SK-N-SH (cell line): ENCODE measurements around the gene OR52E1. TPM values are rescaled to one million over a fixed set of nuclear protein-coding genes. Genes with fewer than 3 reads are reported as not detected.

ENCODE experiments used
- CTCF ChIA-PET: fragments of 300-600, 350-600 bp; formaldehyde crosslinking; extraction: SDS; loops from one replicate; lab custom pipeline; 2021; lab: Yijun Ruan, JAX
- POLR2A ChIA-PET: fragments of 350-600 bp; sonication (Branson Sonifier 250); formaldehyde crosslinking; extraction: SDS; loops from one replicate; lab custom pipeline; 2020; ENCODE audit warnings: antibody characterized with exemption, inconsistent platforms; lab: Yijun Ruan, JAX
- DNase-seq: peaks from one replicate; pipeline ENCODE4 v3.0.0; 2012
- H2AFZ ChIP-seq: fragments of 200-600 bp; sonication (generic); 2 replicates; pipeline ENCODE4 v1.8.1; 2016; ENCODE audit warnings: antibody characterized with exemption, mild to moderate bottlenecking, low read depth
- H3F3A ChIP-seq: fragments of 200-600 bp; sonication (generic); replicated peaks from 2 replicates; pipeline ENCODE3; 2016; ENCODE audit warnings: antibody characterized with exemption, mild to moderate bottlenecking; ENCODE audit not compliant: insufficient read depth
- H3K27ac ChIP-seq, 2 experiments: fragments of 200-500 bp in 1 of 2; fragments of 200-600 bp in 1 of 2; sonication (Bioruptor generic) in 1 of 2; sonication (generic), shearing (Covaris generic) in 1 of 2; 2 replicates each; pipeline versions ENCODE4 v1.5.1 to v1.6.1; 2014 to 2016; ENCODE audit warnings: low read depth in 2 of 2, inconsistent platforms in 1 of 2, low read length in 1 of 2, mild to moderate bottlenecking in 1 of 2, mixed read lengths in 1 of 2
- H3K27me3 ChIP-seq: fragments of 200-600 bp; sonication (generic), shearing (Covaris generic); 2 replicates; pipeline ENCODE4 v1.6.1; 2016; ENCODE audit warnings: mixed run types; ENCODE audit not compliant: insufficient read depth
- H3K36me3 ChIP-seq, 2 experiments: fragments of 200-500 bp in 1 of 2; fragments of 200-600 bp in 1 of 2; sonication (Bioruptor generic) in 1 of 2; sonication (generic) in 1 of 2; replicated peaks in 1 of 2; 2 replicates each; pipeline versions ENCODE3 to v1.5.1; 2014 to 2016; ENCODE audit warnings: low read length in 1 of 2, mild to moderate bottlenecking in 1 of 2; ENCODE audit not compliant: insufficient read depth in 2 of 2, control insufficient read depth in 1 of 2
- H3K4me1 ChIP-seq, 2 experiments: fragments of 200-500 bp in 1 of 2; fragments of 200-600 bp in 1 of 2; sonication (Bioruptor generic) in 1 of 2; sonication (generic), shearing (Covaris generic) in 1 of 2; 2 replicates each; pipeline versions ENCODE4 v1.5.1 to v1.6.1; 2014 to 2016; ENCODE audit warnings: low read depth in 1 of 2, low read length in 1 of 2, mixed run types in 1 of 2; ENCODE audit not compliant: insufficient read depth in 2 of 2, control insufficient read depth in 1 of 2
- H3K4me2 ChIP-seq: fragments of 200-600 bp; sonication (generic), shearing (Covaris generic); 2 replicates; pipeline ENCODE4 v1.6.1; 2017; ENCODE audit warnings: mixed run types
- H3K4me3 ChIP-seq, 2 experiments: fragments of 200-500 bp in 1 of 2; fragments of 200-600 bp in 1 of 2; sonication (Bioruptor generic) in 1 of 2; sonication (generic), shearing (Covaris generic) in 1 of 2; 2 replicates each; pipeline versions ENCODE4 v1.5.1 to v1.8.1; 2014 to 2016; ENCODE audit warnings: low read depth in 2 of 2, inconsistent platforms in 1 of 2, low read length in 1 of 2, mild to moderate bottlenecking in 1 of 2, mixed read lengths in 1 of 2, moderate library complexity in 1 of 2
- H3K79me2 ChIP-seq: fragments of 200-600 bp; sonication (generic); 2 replicates; pipeline ENCODE4 v1.8.1; 2017; ENCODE audit warnings: mild to moderate bottlenecking; ENCODE audit not compliant: insufficient read depth
- H3K9ac ChIP-seq: fragments of 200-600 bp; sonication (generic); 2 replicates; pipeline ENCODE4 v1.6.1; 2017; ENCODE audit warnings: mixed run types
- H3K9me2 ChIP-seq: fragments of 200-600 bp; sonication (generic); 2 replicates; pipeline ENCODE4 v1.6.1; 2017; ENCODE audit warnings: mixed run types
- H3K9me3 ChIP-seq: fragments of 200-600 bp; sonication (generic); 2 replicates; pipeline ENCODE4 v1.6.1; 2017; ENCODE audit warnings: mixed run types, mild to moderate bottlenecking, moderate library complexity
- H4K20me1 ChIP-seq: fragments of 200-600 bp; sonication (generic); 2 replicates; pipeline ENCODE4 v1.6.1; 2017; ENCODE audit warnings: mild to moderate bottlenecking, mixed run types; ENCODE audit not compliant: insufficient read depth
- CHD2 ChIP-seq: fragments of 150-350 bp; IDR thresholded peaks from 2 replicates; pipeline ENCODE4 v1.6.1; 2018; ENCODE audit warnings: low read length; ENCODE audit not compliant: partially characterized antibody
- EZH2phosphoT487 ChIP-seq: fragments of 200-600 bp; sonication (generic); IDR thresholded peaks from 2 replicates; pipeline ENCODE4 v1.6.1; 2017; ENCODE audit warnings: low read depth, mixed run types, mild to moderate bottlenecking, antibody characterized with exemption, moderate library complexity, borderline replicate concordance
- FOXJ3 ChIP-seq: sonication (generic); formaldehyde crosslinking; IDR thresholded peaks from 2 replicates; pipeline ENCODE4 v1.5.1; 2020; ENCODE audit warnings: mild to moderate bottlenecking, missing genetic modification reagents
- IRF3 ChIP-seq: fragments of 150-350 bp; IDR thresholded peaks from 2 replicates; pipeline ENCODE4 v1.6.1; 2016; ENCODE audit warnings: mild to moderate bottlenecking, low read depth, low read length
- MEF2A ChIP-seq: IDR thresholded peaks from 2 replicates; pipeline ENCODE4 v1.4.0; 2012; ENCODE audit warnings: low read depth, borderline replicate concordance
- MXI1 ChIP-seq: IDR thresholded peaks from 2 replicates; pipeline ENCODE4 v1.6.1; 2012; ENCODE audit warnings: mild to moderate bottlenecking, low read depth, low read length, improper control_type of control experiment
- NRF1 ChIP-seq: IDR thresholded peaks from 2 replicates; pipeline ENCODE4 v1.6.1; 2012; ENCODE audit warnings: low read depth, mild to moderate bottlenecking, low read length
- PBX3 ChIP-seq: IDR thresholded peaks from 2 replicates; pipeline ENCODE4; 2012
- RFX5 ChIP-seq: IDR thresholded peaks from 2 replicates; pipeline ENCODE4 v1.6.1; 2012; ENCODE audit warnings: mild to moderate bottlenecking, improper control_type of control experiment, low read length
- SIN3A ChIP-seq: IDR thresholded peaks from 2 replicates; pipeline ENCODE4 v1.6.1; 2012; ENCODE audit warnings: low read depth, mild to moderate bottlenecking, low read length, moderate library complexity, borderline replicate concordance
- SMC3 ChIP-seq: IDR thresholded peaks from 2 replicates; pipeline ENCODE4 v1.6.1; 2012; ENCODE audit warnings: low read depth, low read length, improper control_type of control experiment
- TAF1 ChIP-seq: IDR thresholded peaks from 2 replicates; pipeline ENCODE4 v1.6.1; 2012; ENCODE audit warnings: low read depth, mild to moderate bottlenecking, low read length, moderate library complexity, borderline replicate concordance
- TCF12 ChIP-seq: IDR thresholded peaks from 2 replicates; pipeline ENCODE4 v1.4.0; 2012
- TEAD4 ChIP-seq: IDR thresholded peaks from 2 replicates; pipeline ENCODE4 v1.4.0; 2012; ENCODE audit warnings: mild to moderate bottlenecking, borderline replicate concordance; ENCODE audit not compliant: insufficient read depth
- USF2 ChIP-seq: fragments of 150-350 bp; IDR thresholded peaks from 2 replicates; pipeline ENCODE4 v1.6.1; 2017; ENCODE audit warnings: antibody characterized with exemption, low read length, low read depth, borderline replicate concordance
- ZBTB33 ChIP-seq: IDR thresholded peaks from 2 replicates; pipeline ENCODE4 v1.4.0; 2012; ENCODE audit warnings: low read depth, borderline replicate concordance
- WGBS: methylation state at CpG from one replicate; pipeline ENCODE4 v1.1.6; 2017; ENCODE audit warnings: low lambda C conversion rate; 5-methylcytosine and 5-hydroxymethylcytosine counted together
- polyA plus RNA-seq, 3 experiments: library from polyadenylated mRNA; depleted of rRNA; stranded (reverse); fragments of >200 nt; gene quantifications; 2 replicates each; pipeline ENCODE4 v1.2.3, GENCODE V29; 2012

OR52E1 gene
- polyA plus RNA-seq, 1 of the 3 experiments (the other 2 are of a cell fraction), result not detected

GRCh38 chr11:5090668-5091067 lies 21.3 kb downstream of the OR52E1 start:
- Histone ChIP-seq H4K20me1 (no peaks in the 10 kb centered on the region), H3K9ac (no peak overlapping the region), H2AFZ (no peak overlapping the region), H3K9me3 (no peaks in the 10 kb centered on the region), H3F3A (no peaks in the 10 kb centered on the region), H3K4me1 (no peaks in the 10 kb centered on the region), H3K4me2 (no peak overlapping the region), H3K27me3 (no peaks in the 10 kb centered on the region; the same call in 1 of the 2 replicates), H3K27ac (no peak overlapping the region), H3K9me2 (no peaks in the 10 kb centered on the region), H3K36me3 (no peaks in the 10 kb centered on the region), H3K79me2 (no peaks in the 10 kb centered on the region), H3K4me3 (no peak overlapping the region)
- POLR2A ChIA-PET, result no interaction called here
- 10% methylated on average over 1 of the region's 1 CpG for WGBS
- DNase-seq, result no peak
- TF ChIP-seq MXI1 (no peak), TCF12 (no peak), FOXJ3 (no peak), SMC3 (no peak), EZH2phosphoT487 (no peak), USF2 (no peak), IRF3 (no peak), PBX3 (no peak), SIN3A (no peak), TEAD4 (no peak), RFX5 (no peak), TAF1 (no peak), CHD2 (no peak), ZBTB33 (no peak), MEF2A (no peak), NRF1 (no peak)
- CTCF ChIA-PET, result no interaction called here
